ENCODE results near the gene LTC4S. TPM values are rescaled to one million over a fixed set of nuclear protein-coding genes. Genes with fewer than 3 reads are reported as not detected.

The LTC4S gene
- total and polyA plus RNA-seq, 2 experiments from 2014 or later, result 5.8 to 10.1 TPM

GRCh38 chr5:179768326-179769085 is 25.3 kb upstream of the LTC4S start:
- H3K4me1 Mint-ChIP-seq, result peaks cover 13% of the 10 kb centered on the region
- H3K36me3 ChIP-seq (ENCODE audit: insufficient read depth), result peaks cover 50% of the 10 kb centered on the region
- peaks cover 41% of the 10 kb centered on the region for H3K79me2 ChIP-seq (replicated peaks; ENCODE audit: insufficient read depth)
- H3K4me3 ChIP-seq, result no peak overlapping the region
- no peaks in the 10 kb centered on the region for H3K9me2 ChIP-seq (ENCODE audit: insufficient read depth)
- peak overlapping the region; percentile 50; the same call in 1 of the 2 replicates for H3K27ac ChIP-seq (ENCODE audit: low read depth)
- H3K27me3 ChIP-seq (ENCODE audit: insufficient read depth), result no peaks in the 10 kb centered on the region
- H2AFZ ChIP-seq, result no peak overlapping the region
- H3K27me3 Mint-ChIP-seq (ENCODE audit: insufficient read depth, low read depth, poor library complexity), result peaks cover 9% of the 10 kb centered on the region
- peaks cover 29% of the 10 kb centered on the region; the same call in 1 of the 2 replicates for H3F3A ChIP-seq (replicated peaks; ENCODE audit: low read depth)
- DNase-seq (ENCODE audit: low spot score) (peak; percentile 69), ATAC-seq (peak; percentile 91)
- no peak for TF ChIP-seq CREB1 (CRISPR knock-in tag; IDR thresholded peaks at IDR 0.05; ENCODE audit: low read depth)
- TF ChIP-seq, protein P1, sequence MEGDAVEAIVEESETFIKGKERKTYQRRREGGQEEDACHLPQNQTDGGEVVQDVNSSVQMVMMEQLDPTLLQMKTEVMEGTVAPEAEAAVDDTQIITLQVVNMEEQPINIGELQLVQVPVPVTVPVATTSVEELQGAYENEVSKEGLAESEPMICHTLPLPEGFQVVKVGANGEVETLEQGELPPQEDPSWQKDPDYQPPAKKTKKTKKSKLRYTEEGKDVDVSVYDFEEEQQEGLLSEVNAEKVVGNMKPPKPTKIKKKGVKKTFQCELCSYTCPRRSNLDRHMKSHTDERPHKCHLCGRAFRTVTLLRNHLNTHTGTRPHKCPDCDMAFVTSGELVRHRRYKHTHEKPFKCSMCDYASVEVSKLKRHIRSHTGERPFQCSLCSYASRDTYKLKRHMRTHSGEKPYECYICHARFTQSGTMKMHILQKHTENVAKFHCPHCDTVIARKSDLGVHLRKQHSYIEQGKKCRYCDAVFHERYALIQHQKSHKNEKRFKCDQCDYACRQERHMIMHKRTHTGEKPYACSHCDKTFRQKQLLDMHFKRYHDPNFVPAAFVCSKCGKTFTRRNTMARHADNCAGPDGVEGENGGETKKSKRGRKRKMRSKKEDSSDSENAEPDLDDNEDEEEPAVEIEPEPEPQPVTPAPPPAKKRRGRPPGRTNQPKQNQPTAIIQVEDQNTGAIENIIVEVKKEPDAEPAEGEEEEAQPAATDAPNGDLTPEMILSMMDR (conservative IDR thresholded peaks at IDR 0.05; ENCODE audit: low read depth in 2 of 2), result peak; percentile 55 to 66
- H3K36me3 Mint-ChIP-seq (ENCODE audit: low read depth), result peaks cover 78% of the 10 kb centered on the region
- no peak overlapping the region for H3K4me3 Mint-ChIP-seq
- H3K27ac Mint-ChIP-seq, result no peak overlapping the region
- no peak overlapping the region for H3K4me2 ChIP-seq
- peaks cover 23% of the 10 kb centered on the region for H4K20me1 ChIP-seq (replicated peaks; ENCODE audit: insufficient read depth)
- H3K4me1 ChIP-seq (ENCODE audit: insufficient read depth), result peaks cover 3% of the 10 kb centered on the region; the same call in 1 of the 2 replicates
- no peaks in the 10 kb centered on the region for H3K9me3 Mint-ChIP-seq

DNA sequence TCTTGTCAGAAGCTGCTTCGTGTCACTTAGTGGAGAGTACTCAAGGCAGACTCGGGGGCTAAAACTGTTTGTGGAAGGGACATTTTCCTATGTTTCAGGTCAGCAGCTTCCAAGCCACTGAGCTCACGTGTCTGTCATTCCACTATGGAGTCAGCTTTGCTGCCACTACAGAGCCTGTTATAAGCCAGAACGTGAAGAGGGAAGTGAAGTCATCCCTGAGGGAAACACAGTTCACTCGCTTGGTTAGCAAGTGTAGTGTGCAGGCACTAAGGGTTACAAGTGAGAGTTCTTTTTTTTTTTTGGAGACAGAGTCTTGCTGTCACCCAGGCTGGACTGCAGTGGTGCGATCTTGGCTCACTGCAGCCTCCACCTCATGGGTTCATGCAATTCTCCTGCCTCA is 24.5 kb upstream of the LTC4S start:
- Histone ChIP-seq H4K20me1 (replicated peaks; ENCODE audit: insufficient read depth) (peaks cover 21% of the 10 kb centered on the region), H3K27me3 (ENCODE audit: insufficient read depth) (no peaks in the 10 kb centered on the region), H3F3A (replicated peaks; ENCODE audit: low read depth) (peaks cover 29% of the 10 kb centered on the region; the same call in 1 of the 2 replicates), H3K27ac (ENCODE audit: low read depth) (no peak overlapping the region; the same call in 1 of the 2 replicates), H3K4me3 (no peak overlapping the region), H3K4me2 (no peak overlapping the region), H3K9me2 (ENCODE audit: insufficient read depth) (no peaks in the 10 kb centered on the region), H3K36me3 (ENCODE audit: insufficient read depth) (peaks cover 50% of the 10 kb centered on the region), H2AFZ (no peak overlapping the region), H3K4me1 (ENCODE audit: insufficient read depth) (no peaks in the 10 kb centered on the region), H3K79me2 (replicated peaks; ENCODE audit: insufficient read depth) (peaks cover 33% of the 10 kb centered on the region)
- ATAC-seq, result no peak
- DNase-seq (ENCODE audit: low spot score), result no peak
- Mint-ChIP-seq H3K4me3 (no peak overlapping the region), H3K36me3 (ENCODE audit: low read depth) (peaks cover 85% of the 10 kb centered on the region), H3K27ac (no peak overlapping the region), H3K9me3 (no peaks in the 10 kb centered on the region), H3K27me3 (ENCODE audit: insufficient read depth, low read depth, poor library complexity) (peaks cover 8% of the 10 kb centered on the region), H3K4me1 (peaks cover 7% of the 10 kb centered on the region; the same call in 2 of the 3 replicates)
- no peak for TF ChIP-seq CREB1 (CRISPR knock-in tag; IDR thresholded peaks at IDR 0.05; ENCODE audit: low read depth)
- TF ChIP-seq, protein P2, sequence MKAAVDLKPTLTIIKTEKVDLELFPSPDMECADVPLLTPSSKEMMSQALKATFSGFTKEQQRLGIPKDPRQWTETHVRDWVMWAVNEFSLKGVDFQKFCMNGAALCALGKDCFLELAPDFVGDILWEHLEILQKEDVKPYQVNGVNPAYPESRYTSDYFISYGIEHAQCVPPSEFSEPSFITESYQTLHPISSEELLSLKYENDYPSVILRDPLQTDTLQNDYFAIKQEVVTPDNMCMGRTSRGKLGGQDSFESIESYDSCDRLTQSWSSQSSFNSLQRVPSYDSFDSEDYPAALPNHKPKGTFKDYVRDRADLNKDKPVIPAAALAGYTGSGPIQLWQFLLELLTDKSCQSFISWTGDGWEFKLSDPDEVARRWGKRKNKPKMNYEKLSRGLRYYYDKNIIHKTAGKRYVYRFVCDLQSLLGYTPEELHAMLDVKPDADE (IDR thresholded peaks at IDR 0.05), result no peak
- TF ChIP-seq, protein P1 (conservative IDR thresholded peaks at IDR 0.05; ENCODE audit: low read depth in 2 of 2), result no peak
- TF ChIP-seq EZH2 (IDR thresholded peaks at IDR 0.05; ENCODE audit: low read depth, unreplicated experiment), result no peak
- no peak for TF ChIP-seq ZNF114 (CRISPR knock-in tag; IDR thresholded peaks at IDR 0.05)
- no peak for TF ChIP-seq NANOG (IDR thresholded peaks at IDR 0.05; ENCODE audit: borderline replicate concordance)
- no peak for TF ChIP-seq POLR2AphosphoS5 (IDR thresholded peaks at IDR 0.05; ENCODE audit: low read depth)
- no peak for TF ChIP-seq STAT1 (IDR thresholded peaks at IDR 0.05; ENCODE audit: unreplicated experiment)
- TF ChIP-seq, protein P3, sequence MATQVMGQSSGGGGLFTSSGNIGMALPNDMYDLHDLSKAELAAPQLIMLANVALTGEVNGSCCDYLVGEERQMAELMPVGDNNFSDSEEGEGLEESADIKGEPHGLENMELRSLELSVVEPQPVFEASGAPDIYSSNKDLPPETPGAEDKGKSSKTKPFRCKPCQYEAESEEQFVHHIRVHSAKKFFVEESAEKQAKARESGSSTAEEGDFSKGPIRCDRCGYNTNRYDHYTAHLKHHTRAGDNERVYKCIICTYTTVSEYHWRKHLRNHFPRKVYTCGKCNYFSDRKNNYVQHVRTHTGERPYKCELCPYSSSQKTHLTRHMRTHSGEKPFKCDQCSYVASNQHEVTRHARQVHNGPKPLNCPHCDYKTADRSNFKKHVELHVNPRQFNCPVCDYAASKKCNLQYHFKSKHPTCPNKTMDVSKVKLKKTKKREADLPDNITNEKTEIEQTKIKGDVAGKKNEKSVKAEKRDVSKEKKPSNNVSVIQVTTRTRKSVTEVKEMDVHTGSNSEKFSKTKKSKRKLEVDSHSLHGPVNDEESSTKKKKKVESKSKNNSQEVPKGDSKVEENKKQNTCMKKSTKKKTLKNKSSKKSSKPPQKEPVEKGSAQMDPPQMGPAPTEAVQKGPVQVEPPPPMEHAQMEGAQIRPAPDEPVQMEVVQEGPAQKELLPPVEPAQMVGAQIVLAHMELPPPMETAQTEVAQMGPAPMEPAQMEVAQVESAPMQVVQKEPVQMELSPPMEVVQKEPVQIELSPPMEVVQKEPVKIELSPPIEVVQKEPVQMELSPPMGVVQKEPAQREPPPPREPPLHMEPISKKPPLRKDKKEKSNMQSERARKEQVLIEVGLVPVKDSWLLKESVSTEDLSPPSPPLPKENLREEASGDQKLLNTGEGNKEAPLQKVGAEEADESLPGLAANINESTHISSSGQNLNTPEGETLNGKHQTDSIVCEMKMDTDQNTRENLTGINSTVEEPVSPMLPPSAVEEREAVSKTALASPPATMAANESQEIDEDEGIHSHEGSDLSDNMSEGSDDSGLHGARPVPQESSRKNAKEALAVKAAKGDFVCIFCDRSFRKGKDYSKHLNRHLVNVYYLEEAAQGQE (IDR thresholded peaks at IDR 0.05; ENCODE audit: unreplicated experiment), result no peak
